ENCODE measurements around the gene YWHAH.

- TF ChIP-seq, protein P1, sequence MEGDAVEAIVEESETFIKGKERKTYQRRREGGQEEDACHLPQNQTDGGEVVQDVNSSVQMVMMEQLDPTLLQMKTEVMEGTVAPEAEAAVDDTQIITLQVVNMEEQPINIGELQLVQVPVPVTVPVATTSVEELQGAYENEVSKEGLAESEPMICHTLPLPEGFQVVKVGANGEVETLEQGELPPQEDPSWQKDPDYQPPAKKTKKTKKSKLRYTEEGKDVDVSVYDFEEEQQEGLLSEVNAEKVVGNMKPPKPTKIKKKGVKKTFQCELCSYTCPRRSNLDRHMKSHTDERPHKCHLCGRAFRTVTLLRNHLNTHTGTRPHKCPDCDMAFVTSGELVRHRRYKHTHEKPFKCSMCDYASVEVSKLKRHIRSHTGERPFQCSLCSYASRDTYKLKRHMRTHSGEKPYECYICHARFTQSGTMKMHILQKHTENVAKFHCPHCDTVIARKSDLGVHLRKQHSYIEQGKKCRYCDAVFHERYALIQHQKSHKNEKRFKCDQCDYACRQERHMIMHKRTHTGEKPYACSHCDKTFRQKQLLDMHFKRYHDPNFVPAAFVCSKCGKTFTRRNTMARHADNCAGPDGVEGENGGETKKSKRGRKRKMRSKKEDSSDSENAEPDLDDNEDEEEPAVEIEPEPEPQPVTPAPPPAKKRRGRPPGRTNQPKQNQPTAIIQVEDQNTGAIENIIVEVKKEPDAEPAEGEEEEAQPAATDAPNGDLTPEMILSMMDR (IDR thresholded peaks at IDR 0.05) = no peak
- no peak for TF ChIP-seq ZFX (IDR thresholded peaks at IDR 0.05; ENCODE audit: borderline replicate concordance)
These were observed 61.1 kb downstream of the YWHAH start for GRCh38 chr22:32005453-32005852.
